A549 (cell line): ENCODE results near the gene DNAH17.

Source experiments
- CTCF ChIP-seq: fragments of >200 bp; sonication (Bioruptor Twin); formaldehyde crosslinking; IDR thresholded peaks from 3 replicates; pipeline ENCODE4 v1.5.1; 2016
- MYC ChIP-seq: IDR thresholded peaks from 2 replicates; pipeline ENCODE4 v1.6.1; 2012; ENCODE audit warnings: mild to moderate bottlenecking, inconsistent platforms, low read length, improper control_type of control experiment, borderline replicate concordance
- POLR2A ChIP-seq: IDR thresholded peaks from 2 replicates; pipeline ENCODE4 v1.6.1; 2012; ENCODE audit warnings: mild to moderate bottlenecking, low read length
- REST ChIP-seq: fragments of 200-600 bp; sonication (generic); IDR thresholded peaks from 2 replicates; pipeline ENCODE4 v1.6.1; 2016; ENCODE audit warnings: antibody characterized with exemption, mild to moderate bottlenecking, moderate library complexity

- no peak for TF ChIP-seq CTCF
- TF ChIP-seq REST = no peak
- no peak for TF ChIP-seq MYC
- no peak for TF ChIP-seq POLR2A
These were observed 135.8 kb downstream of the DNAH17 start for GRCh38 chr17:78441271-78441971.
